ENCODE measurements around the gene MFNG. TPM values are rescaled to one million over a fixed set of nuclear protein-coding genes. Genes with fewer than 3 reads are reported as not detected.

Gene MFNG
- polyA plus RNA-seq, 1 donor from 2014 or later: 0.17 TPM

DNA sequence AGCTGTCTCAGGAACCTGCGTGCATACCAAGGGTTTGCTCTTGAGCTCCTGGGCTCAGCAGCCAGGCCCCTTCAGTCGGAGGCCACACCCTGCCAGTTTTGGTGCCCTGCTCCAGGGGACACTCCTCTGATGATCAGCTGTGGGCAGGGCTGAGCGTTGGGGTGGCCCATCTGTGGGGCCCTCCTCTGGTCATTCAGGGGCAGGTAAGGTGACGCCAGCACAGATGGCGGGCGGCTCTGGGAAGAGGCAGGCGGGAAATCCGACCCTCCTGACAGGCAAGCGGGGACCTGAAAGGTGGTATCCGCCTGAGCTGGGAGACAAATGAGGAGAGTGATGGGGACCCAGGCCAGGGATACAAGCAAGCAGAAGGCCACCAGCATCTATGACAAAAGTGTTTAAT, 3.8 kb upstream of the MFNG start:
- Histone ChIP-seq H3K36me3 (ENCODE audit: insufficient read depth, low read length) (no peaks in the 10 kb centered on the region), H3F3A (ENCODE audit: insufficient read depth, low read length, poor library complexity, severe bottlenecking) (no peaks in the 10 kb centered on the region), H3K4me2 (ENCODE audit: low read length) (no peak overlapping the region), H4K20me1 (ENCODE audit: insufficient read depth) (no peaks in the 10 kb centered on the region), H3K27ac (ENCODE audit: low read length) (no peak overlapping the region), H3K9me3 (ENCODE audit: low read length) (no peaks in the 10 kb centered on the region), H3K79me2 (replicated peaks; ENCODE audit: insufficient read depth, low read length) (no peaks in the 10 kb centered on the region), H3K27me3 (ENCODE audit: insufficient read depth, low read depth, low read length) (no peaks in the 10 kb centered on the region), H3K4me3 (ENCODE audit: low read length) (no peak overlapping the region), H3K9ac (ENCODE audit: low read length) (no peak overlapping the region), H3K9me2 (ENCODE audit: insufficient read depth, low read length) (no peaks in the 10 kb centered on the region), H2AFZ (ENCODE audit: low read depth, low read length) (no peak overlapping the region)
- TF ChIP-seq SMC3 (conservative IDR thresholded peaks at IDR 0.05; ENCODE audit: poor library complexity): no peak
- TF ChIP-seq RAD21 (conservative IDR thresholded peaks at IDR 0.05): no peak
- no peak for TF ChIP-seq MXI1 (conservative IDR thresholded peaks at IDR 0.05; ENCODE audit: poor library complexity, severe bottlenecking)
- no peak for TF ChIP-seq EP300 (conservative IDR thresholded peaks at IDR 0.05; ENCODE audit: poor library complexity, severe bottlenecking)

GRCh38 chr22:37488337-37489135, 2.4 kb upstream of the MFNG start:
- H3K36me3 ChIP-seq (ENCODE audit: insufficient read depth, low read length): no peaks in the 10 kb centered on the region
- no peak overlapping the region for H3K9ac ChIP-seq (ENCODE audit: low read length)
- H3F3A ChIP-seq (ENCODE audit: insufficient read depth, low read length, poor library complexity, severe bottlenecking): no peaks in the 10 kb centered on the region
- no peak overlapping the region for H3K27ac ChIP-seq (ENCODE audit: low read length)
- no peaks in the 10 kb centered on the region for H3K27me3 ChIP-seq (ENCODE audit: insufficient read depth, low read depth, low read length)
- no peak overlapping the region for H3K4me2 ChIP-seq (ENCODE audit: low read length)
- H3K4me3 ChIP-seq (ENCODE audit: low read length): no peak overlapping the region
- H4K20me1 ChIP-seq (ENCODE audit: insufficient read depth): no peaks in the 10 kb centered on the region
- TF ChIP-seq MXI1 (conservative IDR thresholded peaks at IDR 0.05; ENCODE audit: poor library complexity, severe bottlenecking) (no peak), SMC3 (conservative IDR thresholded peaks at IDR 0.05; ENCODE audit: poor library complexity) (no peak), RAD21 (conservative IDR thresholded peaks at IDR 0.05) (no peak), REST (IDR thresholded peaks at IDR 0.05; ENCODE audit: borderline replicate concordance) (no peak), EP300 (conservative IDR thresholded peaks at IDR 0.05; ENCODE audit: poor library complexity, severe bottlenecking) (no peak), TAF1 (IDR thresholded peaks at IDR 0.05; ENCODE audit: low read depth) (no peak), POLR2AphosphoS5 (IDR thresholded peaks at IDR 0.05) (no peak), EZH2 (IDR thresholded peaks at IDR 0.05; ENCODE audit: borderline replicate concordance, insufficient read depth, low read length, poor library complexity, severe bottlenecking) (no peak)
- TF ChIP-seq, protein P1, sequence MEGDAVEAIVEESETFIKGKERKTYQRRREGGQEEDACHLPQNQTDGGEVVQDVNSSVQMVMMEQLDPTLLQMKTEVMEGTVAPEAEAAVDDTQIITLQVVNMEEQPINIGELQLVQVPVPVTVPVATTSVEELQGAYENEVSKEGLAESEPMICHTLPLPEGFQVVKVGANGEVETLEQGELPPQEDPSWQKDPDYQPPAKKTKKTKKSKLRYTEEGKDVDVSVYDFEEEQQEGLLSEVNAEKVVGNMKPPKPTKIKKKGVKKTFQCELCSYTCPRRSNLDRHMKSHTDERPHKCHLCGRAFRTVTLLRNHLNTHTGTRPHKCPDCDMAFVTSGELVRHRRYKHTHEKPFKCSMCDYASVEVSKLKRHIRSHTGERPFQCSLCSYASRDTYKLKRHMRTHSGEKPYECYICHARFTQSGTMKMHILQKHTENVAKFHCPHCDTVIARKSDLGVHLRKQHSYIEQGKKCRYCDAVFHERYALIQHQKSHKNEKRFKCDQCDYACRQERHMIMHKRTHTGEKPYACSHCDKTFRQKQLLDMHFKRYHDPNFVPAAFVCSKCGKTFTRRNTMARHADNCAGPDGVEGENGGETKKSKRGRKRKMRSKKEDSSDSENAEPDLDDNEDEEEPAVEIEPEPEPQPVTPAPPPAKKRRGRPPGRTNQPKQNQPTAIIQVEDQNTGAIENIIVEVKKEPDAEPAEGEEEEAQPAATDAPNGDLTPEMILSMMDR (IDR thresholded peaks at IDR 0.05; ENCODE audit: poor library complexity, severe bottlenecking): no peak
- H3K9me3 ChIP-seq (ENCODE audit: low read length): no peaks in the 10 kb centered on the region
- H2AFZ ChIP-seq (ENCODE audit: low read depth, low read length): no peak overlapping the region
- no peaks in the 10 kb centered on the region for H3K79me2 ChIP-seq (replicated peaks; ENCODE audit: insufficient read depth, low read length)
- no peaks in the 10 kb centered on the region for H3K9me2 ChIP-seq (ENCODE audit: insufficient read depth, low read length)

Measured in neural cell (in vitro differentiated cells).